Measurements from ENCODE around the gene KLHDC8A. TPM values are rescaled to one million over a fixed set of nuclear protein-coding genes. Genes with fewer than 3 reads are reported as not detected.

Gene KLHDC8A
- total RNA-seq, 2 experiments from 2014 or later = not detected

GRCh38 chr1:205309741-205310140 lies 47.0 kb downstream of the KLHDC8A start:
- CTCF ChIA-PET = interaction anchor here (0.9 to 29.5 kb wide), 4 partner anchors 15 to 53 kb away, joined by 3 to 1285 read pairs (median 4); no protein-coding TSS in a partner anchor
- Mint-ChIP-seq H3K27me3 (no peaks in the 10 kb centered on the region), H3K4me3 (no peak overlapping the region), H3K36me3 (ENCODE audit: low read depth) (peaks cover 14% of the 10 kb centered on the region), H3K27ac (peak overlapping the region; percentile 43), H3K4me1 (ENCODE audit: low read depth) (peaks cover 63% of the 10 kb centered on the region), H3K9me3 (no peaks in the 10 kb centered on the region)
- DNase-seq (no peak), ATAC-seq (no peak)
- POLR2A ChIA-PET = interaction anchor here (1.2 to 1.5 kb wide), 3 partner anchors 9 to 22 kb away, joined by 3 to 4 read pairs (median 3); no protein-coding TSS in a partner anchor
- TF ChIP-seq CTCF (IDR thresholded peaks at IDR 0.05) = no peak
- intact Hi-C loops (cut with micrococcal nuclease) = no loop called here

GRCh38 chr1:205306929-205307566 lies 49.7 kb downstream of the KLHDC8A start:
- no peak for TF ChIP-seq CTCF (IDR thresholded peaks at IDR 0.05)
- ChIA-PET CTCF (interaction anchor here (1.0 kb wide), 3 partner anchors 18 to 33 kb away, joined by 3 to 4 read pairs (median 3); no protein-coding TSS in a partner anchor), POLR2A (interaction anchor here (0.9 kb wide), 1 partner anchor 13 kb away, joined by 3 read pairs; no protein-coding TSS in a partner anchor)
- Mint-ChIP-seq H3K27me3 (no peaks in the 10 kb centered on the region), H3K9me3 (no peaks in the 10 kb centered on the region), H3K4me1 (ENCODE audit: low read depth) (peaks cover 44% of the 10 kb centered on the region), H3K4me3 (no peak overlapping the region), H3K36me3 (ENCODE audit: low read depth) (peaks cover 20% of the 10 kb centered on the region), H3K27ac (no peak overlapping the region)
- no peak for ATAC-seq
- DNase-seq = no peak
- intact Hi-C loops (cut with micrococcal nuclease) = no loop called here

DNA sequence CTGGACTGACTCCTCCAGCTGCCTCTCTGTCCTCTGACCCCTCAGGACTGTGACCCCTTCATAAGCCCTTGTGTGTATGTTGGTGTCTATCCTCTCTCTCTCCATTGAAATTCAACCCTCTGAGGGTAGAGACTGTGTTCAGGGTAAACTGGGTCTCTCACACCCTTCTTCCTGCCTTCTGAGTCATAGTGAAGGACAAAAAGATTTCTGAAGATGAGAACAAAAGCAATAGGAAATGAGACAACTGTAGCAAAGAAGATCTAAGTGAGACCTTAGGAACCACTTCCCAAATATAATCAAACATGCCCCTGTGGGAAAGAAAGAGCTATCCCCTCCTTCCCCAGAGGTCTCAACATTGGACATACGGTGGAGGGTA lies 52.0 kb downstream of the KLHDC8A start:
- H3K27ac Mint-ChIP-seq = peak overlapping the region; percentile 53
- no peaks in the 10 kb centered on the region for H3K9me3 Mint-ChIP-seq
- no peak for DNase-seq
- CTCF ChIA-PET = interaction anchor here (0.9 to 3.6 kb wide), 4 partner anchors 14 to 31 kb away, joined by 3 to 19 read pairs (median 6); no protein-coding TSS in a partner anchor
- no peak overlapping the region for H3K4me3 Mint-ChIP-seq
- peaks cover 32% of the 10 kb centered on the region for H3K4me1 Mint-ChIP-seq (ENCODE audit: low read depth)
- ATAC-seq = peak; percentile 66
- no peaks in the 10 kb centered on the region for H3K27me3 Mint-ChIP-seq
- TF ChIP-seq CTCF (IDR thresholded peaks at IDR 0.05) = no peak
- peaks cover 15% of the 10 kb centered on the region for H3K36me3 Mint-ChIP-seq (ENCODE audit: low read depth)
- POLR2A ChIA-PET = interaction anchor here (0.6 to 1.6 kb wide), 4 partner anchors 10 to 31 kb away, joined by 3 to 7 read pairs (median 3); no protein-coding TSS in a partner anchor
- intact Hi-C loops (cut with micrococcal nuclease) = no loop called here

- TF ChIP-seq CTCF (IDR thresholded peaks at IDR 0.05) = no peak
- Mint-ChIP-seq H3K27me3 (no peaks in the 10 kb centered on the region), H3K4me1 (ENCODE audit: low read depth) (peaks cover 30% of the 10 kb centered on the region), H3K4me3 (no peak overlapping the region), H3K36me3 (ENCODE audit: low read depth) (peaks cover 15% of the 10 kb centered on the region), H3K9me3 (no peaks in the 10 kb centered on the region), H3K27ac (peak overlapping the region; percentile 53)
- POLR2A ChIA-PET = interaction anchor here (0.6 to 1.6 kb wide), 4 partner anchors 9 to 30 kb away, joined by 3 to 7 read pairs (median 3); no protein-coding TSS in a partner anchor
- intact Hi-C loops (cut with micrococcal nuclease) = no loop called here
- CTCF ChIA-PET = interaction anchor here (1.2 to 3.6 kb wide), 4 partner anchors 15 to 31 kb away, joined by 3 to 19 read pairs (median 6); no protein-coding TSS in a partner anchor
- DNase-seq (no peak), ATAC-seq (peak; percentile 17)
Measured at GRCh38 chr1:205304046-205304694, 52.6 kb downstream of the KLHDC8A start.

Data from activated CD8-positive, alpha-beta T cell treated with anti-CD3 and anti-CD28 coated beads for 36 hours (primary cell).